ENCODE data around the gene SLC1A2.

- TF ChIP-seq PATZ1 (CRISPR knock-in tag; IDR thresholded peaks at IDR 0.05; ENCODE audit: borderline replicate concordance): no peak
- no peak for TF ChIP-seq BACH2 (CRISPR knock-in tag; IDR thresholded peaks at IDR 0.05; ENCODE audit: borderline replicate concordance)
- TF ChIP-seq ZNF8 (CRISPR knock-in tag; IDR thresholded peaks at IDR 0.05): no peak
- TF ChIP-seq, protein P1, sequence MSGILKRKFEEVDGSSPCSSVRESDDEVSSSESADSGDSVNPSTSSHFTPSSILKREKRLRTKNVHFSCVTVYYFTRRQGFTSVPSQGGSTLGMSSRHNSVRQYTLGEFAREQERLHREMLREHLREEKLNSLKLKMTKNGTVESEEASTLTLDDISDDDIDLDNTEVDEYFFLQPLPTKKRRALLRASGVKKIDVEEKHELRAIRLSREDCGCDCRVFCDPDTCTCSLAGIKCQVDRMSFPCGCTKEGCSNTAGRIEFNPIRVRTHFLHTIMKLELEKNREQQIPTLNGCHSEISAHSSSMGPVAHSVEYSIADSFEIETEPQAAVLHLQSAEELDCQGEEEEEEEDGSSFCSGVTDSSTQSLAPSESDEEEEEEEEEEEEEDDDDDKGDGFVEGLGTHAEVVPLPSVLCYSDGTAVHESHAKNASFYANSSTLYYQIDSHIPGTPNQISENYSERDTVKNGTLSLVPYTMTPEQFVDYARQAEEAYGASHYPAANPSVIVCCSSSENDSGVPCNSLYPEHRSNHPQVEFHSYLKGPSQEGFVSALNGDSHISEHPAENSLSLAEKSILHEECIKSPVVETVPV (CRISPR knock-in tag; IDR thresholded peaks at IDR 0.05): no peak
- no peak for TF ChIP-seq SNAI2 (CRISPR knock-in tag; IDR thresholded peaks at IDR 0.05)
- no peak for TF ChIP-seq ZFP3 (CRISPR knock-in tag; IDR thresholded peaks at IDR 0.05)
- no peak for TF ChIP-seq ISL1 (CRISPR knock-in tag; IDR thresholded peaks at IDR 0.05)
Observed at GRCh38 chr11:35218956-35219355, 200.4 kb downstream of the SLC1A2 start.

Measured in SK-N-SH treated with all-trans-retinoic acid at 6 μM for 48 hours (cell line).